Activated naive CD4-positive, alpha-beta T cell treated with Interleukin-2 at 50 U/mL for 16 hours (primary cell): ENCODE data around the gene C16orf87.

Experiments
- DNase-seq: peaks from one replicate; pipeline ENCODE4 v3.0.0-alpha.2; 2020

The C16orf87 gene

DNA sequence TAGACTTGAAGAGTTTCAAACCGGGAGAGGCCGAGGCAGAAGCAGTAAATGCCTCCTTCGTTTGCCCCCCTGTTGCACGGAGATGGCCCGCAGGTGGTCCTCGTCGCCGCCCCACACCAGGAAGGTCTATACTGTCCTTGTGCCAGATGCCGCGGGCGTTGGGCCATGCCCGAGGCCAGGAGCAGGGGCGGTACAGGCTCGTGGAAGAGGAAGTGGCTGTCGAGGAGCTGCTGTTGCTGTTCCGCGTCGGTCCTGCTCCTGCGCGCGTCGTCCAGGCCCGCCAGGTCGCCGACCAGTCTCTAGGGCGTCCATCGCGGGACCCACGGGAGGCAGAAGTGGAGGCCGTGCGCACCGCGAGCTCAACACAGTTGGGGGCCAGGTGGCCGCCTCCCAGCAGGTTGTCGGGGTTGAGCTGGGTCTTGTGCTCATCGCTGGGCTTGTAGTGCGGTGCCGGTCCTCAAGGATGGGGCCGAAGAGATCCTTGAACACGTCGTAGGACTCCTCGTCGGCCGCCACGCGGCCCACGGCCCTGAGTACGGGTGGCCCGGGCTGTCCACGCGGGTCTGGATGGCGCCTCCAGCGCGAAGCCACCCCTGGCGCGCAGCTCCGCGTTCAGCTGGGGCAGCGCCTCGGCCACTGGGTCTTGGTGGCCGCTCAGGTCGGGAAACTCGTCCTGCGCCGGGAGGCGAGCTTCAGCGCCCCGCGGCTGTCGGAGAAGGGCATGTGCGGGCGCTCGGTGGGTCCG lies 13.1 kb upstream of the C16orf87 start:
- no peak for DNase-seq

DNA sequence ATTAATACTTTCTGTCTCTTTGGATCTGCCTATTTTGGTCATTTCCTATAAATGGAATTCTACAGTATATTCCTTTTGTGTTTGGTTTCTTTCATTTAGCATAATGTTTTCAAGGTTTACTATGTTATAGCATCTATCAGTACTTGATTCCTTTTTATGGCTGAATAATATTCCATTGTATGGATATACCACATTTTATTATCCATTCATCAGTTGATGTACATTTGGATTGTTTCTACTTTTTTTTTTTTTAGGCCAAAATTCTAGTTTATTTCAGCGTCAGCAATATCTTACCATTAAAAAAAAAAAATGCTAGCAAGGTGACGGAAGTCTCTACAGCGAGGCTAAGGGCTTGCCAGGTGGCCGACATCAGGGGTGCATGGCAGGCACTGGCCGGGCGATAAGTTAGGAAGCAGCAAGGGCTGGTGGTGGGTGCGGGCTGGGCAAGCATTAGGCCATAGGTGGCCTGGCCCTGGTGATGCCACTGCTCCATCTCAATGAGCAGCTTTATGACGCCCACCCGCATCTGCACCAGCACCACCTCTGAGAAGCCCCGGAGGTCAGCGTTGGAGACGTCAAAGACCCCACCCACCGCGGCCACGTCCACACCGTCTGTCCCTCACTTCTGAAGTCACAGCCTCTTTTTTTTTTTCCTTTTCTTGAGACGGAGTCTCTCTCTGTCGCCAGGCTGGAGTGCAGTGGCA lies 11.4 kb upstream of the C16orf87 start:
- DNase-seq: no peak

DNA sequence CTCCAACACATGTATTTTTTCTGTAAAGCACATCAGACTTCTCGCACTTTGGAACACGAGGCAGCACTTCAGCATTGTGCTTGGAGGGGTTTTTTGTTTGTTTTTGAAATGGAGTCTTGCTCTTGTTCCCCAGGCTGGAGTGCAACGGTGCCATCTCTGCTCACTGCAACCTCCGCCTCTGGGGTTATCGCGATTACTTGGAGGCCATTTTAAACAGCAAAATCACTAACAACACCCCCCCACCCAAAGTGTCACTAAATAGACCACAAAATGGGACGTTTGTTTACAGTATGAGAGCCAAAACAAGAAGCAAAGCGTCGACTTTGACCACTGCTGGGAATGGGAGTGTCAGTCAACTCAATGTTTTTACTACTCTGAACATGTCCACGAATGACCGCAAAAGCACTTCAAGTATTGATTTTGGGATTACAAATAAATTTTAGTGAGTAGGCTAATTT lies 9.0 kb upstream of the C16orf87 start:
- no peak for DNase-seq

DNA sequence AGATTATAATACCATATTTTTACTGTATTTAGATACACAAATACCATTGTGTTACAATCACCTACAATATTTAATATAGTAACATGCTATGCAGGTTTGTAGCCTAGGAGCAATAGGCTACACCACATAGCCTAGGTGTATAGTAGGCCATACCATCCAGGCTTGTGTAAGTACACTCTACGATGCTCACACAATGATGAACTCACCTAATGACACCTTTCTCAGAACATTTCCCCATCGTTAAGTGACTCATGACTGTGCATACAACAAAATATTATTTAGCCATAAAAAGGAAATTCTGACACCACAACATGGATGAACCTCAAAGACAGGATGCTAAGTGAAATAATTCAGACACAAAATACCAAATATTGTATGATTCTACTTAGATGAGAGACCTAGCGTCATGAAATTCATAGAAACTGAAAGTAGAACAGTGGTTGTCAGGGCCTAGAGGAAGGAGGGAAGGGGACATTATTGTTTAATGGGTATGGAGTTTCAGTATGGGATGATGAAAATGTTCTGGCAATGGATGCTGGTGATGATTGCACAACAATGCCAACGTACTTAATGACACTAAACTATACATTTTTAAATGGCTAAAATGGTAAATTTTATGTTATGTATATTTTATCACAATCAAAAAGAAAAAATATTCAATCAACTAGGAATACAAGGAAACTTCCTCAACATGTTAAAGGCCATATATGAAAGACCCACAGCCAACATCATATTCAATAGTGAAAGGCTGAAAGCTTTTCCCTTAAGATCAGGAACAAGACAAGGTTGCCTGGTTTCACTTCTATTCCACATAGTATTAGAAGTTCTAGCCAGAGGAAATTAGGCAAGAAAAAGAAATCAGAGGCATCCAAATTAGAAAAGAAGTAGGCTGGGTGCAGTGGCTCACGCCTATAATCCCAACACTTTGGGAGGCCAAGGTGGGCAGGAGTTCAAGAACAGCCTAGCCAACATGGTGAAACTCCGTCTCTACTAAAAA lies 5.9 kb upstream of the C16orf87 start:
- no peak for DNase-seq

DNA sequence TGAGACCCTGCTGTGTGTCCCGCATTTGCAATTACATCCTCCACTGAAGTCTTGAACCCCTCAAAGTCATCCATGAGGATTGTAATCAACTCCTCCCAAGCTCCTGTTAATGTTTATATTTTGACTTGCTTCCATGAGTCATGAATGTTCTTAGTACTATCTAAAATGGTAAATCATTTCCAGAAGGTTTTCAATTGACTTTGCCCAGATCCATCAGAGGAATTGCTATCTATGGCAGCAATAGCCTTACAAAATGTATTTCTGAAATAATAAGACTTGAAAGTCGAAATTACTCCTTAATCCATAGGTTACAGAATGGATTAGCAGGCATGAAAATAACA lies 2.5 kb upstream of the C16orf87 start:
- no peak for DNase-seq

DNA sequence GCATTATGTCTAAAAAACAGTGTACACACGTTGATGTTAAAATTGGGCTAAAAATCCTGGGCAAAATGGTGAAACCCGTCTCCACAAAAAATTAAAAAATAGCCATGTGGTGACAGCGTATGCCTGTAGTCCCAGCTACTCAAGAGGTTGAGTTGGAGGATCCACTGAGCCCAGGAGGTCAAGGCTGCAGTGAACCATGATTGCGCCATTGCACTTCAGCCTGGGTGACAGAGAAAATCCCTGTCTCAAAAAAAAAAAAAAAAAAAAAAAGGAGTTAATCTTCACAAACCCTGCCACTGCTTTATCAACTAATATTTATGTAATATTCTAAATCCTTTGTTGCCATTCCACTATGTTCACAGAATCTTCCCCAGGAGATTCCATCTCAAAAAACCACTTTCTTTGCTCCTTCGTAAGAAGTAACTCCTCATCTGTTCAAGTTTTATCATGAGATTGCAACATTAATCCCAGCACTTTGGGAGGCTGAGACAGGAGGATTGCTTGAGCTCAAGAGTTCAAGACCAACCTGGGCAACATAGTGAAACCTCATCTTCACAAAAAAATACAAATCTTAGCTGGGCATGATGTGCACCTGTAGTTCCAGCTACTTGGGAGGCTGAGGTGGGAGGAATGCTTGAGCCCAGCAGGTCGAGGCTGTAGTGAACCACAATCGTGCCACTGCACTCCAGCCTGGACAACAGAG lies 1.9 kb upstream of the C16orf87 start:
- DNase-seq: no peak

DNA sequence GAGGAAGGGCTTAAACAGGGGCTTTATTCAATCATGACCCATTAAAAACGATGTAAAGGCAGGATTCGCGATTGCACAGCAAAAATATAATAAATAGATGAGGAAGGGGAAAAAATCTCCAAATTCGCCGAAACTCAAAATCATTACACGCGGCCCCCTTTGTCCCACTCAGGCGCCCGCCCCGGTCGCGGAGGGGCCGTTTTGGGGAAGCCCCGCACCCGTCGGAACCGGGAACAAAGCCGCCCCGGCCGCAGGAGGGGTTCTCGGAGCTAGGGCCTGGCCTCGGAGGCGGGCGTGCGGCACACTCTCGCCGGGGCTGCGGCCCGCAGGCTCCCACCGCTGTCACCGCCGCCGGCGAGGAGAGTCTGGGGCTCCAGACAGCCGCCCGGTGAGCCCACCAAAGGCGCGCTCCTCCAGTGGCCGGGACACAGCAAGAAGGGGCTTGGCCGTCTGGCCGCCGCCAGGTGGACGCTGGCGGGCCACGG lies 521 bp downstream of the C16orf87 start:
- peak; percentile 42 for DNase-seq

DNA sequence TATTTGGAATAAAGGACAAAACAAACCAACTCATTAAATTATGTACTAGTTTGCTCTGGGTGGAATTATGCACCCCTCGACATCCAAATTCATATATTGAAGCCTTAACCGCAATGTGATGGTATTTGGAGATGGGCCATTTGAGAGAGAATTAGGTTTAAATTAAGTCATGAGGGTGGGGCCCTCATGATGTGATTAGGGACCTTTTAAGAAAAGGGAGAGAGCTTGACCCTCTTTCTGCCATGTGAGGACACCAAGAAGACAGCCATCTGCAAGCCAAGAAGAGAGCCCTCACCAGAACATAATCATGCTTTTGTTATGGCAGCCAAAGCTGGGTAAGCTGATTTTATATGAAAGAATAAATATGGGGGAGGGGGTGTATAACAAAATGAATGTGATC lies 2.0 kb downstream of the C16orf87 start:
- DNase-seq: no peak

DNA sequence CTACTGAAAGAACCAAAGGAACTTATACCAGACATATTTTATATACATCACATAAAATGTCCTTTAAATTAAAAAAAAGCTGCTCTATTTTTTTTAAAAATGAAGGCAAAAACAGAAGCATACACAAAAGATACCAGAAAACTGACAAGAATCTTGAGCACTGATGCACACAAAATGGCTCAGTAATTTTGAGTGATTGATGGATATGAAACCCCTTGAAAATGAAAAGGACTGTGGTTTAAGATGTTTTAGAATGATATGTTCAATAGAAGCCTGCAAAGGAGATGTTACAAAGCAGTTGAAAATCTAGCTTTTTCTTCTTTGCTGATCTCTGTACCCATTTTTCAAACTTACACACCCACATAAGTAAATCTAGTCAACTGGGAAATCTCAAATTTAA lies 2.7 kb downstream of the C16orf87 start:
- no peak for DNase-seq

DNA sequence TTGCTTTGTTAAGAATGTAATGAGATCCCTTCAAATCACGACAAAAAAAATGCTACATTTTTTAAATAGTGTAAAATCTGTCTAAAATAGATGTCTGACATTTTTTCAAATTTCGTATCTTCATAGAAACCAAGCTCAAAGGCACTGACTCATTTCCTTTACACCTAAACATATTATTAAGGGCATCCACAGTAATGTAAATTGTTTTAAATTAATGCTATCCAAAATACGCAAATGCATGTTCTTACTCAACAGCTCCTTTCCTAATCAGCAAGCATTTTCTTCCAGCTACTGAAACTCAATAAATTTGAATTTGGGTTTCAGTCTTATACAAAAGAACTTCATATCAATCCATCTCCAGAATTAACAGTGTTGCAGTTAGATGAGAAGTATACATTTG lies 4.3 kb downstream of the C16orf87 start:
- DNase-seq: no peak

DNA sequence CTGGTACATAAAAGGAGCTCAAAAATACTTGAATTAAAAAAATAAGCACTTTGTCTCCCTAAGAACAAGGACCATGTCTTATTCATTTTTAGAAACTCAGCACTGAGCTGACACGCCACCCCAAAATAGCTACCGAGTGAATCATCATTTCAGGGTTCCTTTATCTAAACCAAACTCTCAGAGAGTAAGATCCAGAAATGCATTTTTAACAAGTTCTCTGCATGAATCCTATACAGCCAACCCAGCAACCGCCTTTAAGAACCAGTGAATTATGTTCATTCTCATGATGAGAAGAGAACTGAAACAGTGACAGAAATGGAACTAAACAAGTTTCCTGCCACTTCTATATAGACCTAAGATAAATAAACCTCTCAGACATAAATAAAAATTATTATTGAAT lies 8.7 kb downstream of the C16orf87 start:
- peak; percentile 38 for DNase-seq

DNA sequence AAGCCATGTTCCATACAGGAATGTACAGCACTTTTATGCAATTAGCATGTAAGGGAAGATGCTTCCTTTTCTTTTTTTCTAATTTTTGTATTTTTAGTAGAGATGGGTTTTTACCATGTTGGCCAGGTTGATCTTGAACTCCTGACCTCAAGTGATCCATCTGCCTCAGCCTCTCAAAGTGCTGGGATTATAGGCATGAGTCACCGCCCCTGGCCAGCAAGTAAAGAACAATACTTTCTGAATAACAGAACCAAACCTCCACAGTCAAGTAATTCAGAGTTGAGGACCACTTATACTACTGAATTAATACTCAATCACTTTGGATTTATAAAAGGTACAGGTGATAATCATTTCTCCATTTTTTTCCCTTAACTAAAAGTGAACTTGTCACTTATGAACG lies 13.0 kb downstream of the C16orf87 start:
- no peak for DNase-seq

DNA sequence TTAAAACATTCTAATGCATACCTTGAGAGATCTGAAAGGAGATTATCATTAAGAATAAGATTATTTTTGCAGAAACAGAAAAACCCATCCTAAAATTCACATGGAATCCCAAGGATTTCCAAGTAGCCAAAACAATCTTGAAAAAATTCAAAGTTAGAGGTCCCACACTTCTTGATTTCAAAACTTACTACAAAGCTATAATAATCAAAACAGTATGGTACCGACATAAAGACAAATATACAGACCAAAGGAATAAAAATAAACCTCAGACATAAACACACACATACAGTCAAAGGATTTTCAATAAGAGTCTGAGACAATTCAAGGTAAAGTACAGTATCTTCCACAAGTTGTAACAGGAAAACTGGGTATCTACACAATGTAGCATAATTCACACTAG lies 16.2 kb downstream of the C16orf87 start:
- DNase-seq: no peak

DNA sequence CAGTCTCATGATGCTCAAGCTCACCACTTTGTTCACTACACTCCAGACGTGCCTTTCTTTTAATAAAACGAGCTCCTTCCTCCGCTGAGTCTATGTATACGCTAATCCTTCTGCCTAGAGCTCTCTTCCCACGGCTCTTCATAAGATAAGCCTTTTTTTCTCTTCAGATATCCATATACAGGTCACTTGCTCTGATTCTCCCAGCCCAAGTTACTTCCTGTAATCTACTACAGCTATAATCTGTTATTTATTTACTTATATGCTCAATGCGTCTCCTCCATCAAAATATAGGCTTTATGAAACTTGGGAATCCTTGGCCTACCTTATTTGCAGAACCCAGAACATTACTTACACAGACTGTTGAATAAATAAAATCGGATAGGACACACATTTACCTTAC lies 17.4 kb downstream of the C16orf87 start:
- no peak for DNase-seq

DNA sequence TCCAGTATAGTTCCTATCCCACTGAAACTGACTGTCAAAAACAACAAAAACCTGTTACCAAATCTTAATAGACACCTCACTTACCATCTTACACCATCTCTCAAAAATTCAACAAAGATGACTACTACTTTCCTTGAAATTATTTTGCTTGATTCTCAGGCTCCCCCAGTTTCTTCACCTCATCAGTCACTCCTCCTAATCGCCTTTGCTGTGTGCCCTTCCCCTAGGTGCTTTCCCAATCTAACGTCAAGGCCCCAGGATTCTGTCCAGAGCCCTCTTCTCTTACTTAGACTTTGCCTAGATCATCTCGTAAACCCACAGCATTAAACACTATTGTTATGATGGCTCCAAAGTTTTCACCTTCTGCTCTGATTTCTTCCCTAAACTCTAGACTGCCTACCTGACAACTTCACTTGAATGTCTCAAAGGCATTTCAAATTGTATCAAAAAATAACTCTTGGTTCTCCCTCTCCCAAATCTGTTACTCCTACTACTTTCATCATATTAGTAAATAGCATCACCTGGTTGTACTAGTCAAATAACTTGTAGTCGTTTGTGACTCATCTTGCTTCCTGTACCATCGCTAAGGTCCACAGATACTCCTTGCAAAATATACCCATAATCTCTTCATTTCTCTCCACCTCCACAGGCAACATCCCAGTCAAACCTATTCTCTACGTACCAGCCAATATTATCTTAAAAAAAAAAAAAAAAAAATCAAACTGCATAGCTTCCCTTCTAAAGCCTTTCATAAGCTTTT lies 18.0 kb downstream of the C16orf87 start:
- no peak for DNase-seq

DNA sequence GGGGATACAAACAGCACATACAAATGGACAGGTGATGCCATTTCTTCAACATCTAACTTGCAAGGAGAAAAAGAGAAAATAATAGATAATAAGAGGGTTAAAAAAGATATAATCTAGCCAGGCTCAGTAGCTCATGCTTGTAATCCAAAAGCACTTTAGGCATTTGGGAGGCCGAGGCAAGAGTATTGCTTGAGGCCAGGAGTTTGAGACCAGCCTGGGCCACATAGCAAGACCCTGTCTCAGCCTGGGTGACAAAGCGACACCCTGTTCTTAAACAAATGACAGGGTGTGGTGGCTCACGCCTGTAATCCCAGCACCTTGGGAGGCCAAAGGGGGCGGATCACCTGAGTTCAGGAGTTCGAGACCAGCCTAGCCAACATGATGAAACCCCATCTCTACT lies 19.3 kb downstream of the C16orf87 start:
- DNase-seq: no peak

DNA sequence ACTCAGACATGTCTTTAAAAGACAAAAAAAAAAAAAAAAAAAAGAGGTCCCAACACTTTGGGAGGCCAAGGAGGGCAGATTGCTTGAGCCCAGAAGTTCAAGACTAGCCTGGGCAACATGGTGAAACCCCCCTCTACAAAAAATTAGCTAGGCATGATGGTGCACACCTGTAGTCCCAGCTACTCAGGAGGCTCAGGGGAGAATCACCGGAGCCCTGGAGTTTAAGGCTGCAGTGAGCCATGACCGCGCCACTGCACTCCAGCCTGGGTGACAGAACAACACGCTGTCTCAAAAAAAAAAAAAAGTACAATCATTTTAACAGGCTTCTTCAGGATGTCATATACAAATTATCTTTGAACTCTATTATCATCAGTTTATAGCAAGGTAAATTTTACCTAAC lies 22.0 kb downstream of the C16orf87 start:
- DNase-seq: no peak

DNA sequence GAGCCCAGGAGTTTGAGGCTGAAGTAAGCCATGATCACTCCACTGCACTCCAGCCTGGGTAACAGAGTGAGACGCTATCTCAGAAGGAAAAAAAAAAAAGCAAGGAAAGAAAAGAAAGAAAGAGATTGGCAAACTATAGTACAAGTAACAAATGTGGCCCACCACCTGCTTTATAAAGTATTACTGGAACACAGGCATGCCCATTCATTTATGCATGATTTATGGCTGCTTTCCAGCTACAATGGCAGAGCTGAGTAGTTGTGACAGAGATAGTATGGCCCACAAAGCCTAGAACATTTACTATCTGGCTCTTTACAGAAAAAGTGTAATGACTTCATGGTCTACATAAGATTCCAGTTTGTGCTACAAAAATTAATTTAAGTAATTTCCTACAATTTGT lies 23.6 kb downstream of the C16orf87 start:
- DNase-seq: no peak

DNA sequence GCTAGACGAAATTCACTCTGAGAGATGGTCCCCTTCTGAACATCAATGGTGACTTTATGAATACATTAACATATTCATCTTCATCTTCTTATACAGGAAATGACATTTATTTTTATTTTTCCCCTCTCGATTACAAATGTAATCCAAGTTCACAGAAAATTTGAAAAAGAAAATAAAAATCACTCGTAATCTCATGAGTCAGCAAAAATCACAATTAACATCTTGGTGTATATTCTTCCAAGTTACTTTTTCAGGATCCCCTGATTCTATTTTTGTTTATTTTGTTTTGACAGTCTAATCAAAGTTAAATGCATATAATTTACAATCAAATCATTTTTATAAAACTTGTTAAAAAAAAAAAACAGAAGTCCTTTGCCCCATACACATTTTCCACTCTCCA lies 27.6 kb downstream of the C16orf87 start:
- DNase-seq: no peak

DNA sequence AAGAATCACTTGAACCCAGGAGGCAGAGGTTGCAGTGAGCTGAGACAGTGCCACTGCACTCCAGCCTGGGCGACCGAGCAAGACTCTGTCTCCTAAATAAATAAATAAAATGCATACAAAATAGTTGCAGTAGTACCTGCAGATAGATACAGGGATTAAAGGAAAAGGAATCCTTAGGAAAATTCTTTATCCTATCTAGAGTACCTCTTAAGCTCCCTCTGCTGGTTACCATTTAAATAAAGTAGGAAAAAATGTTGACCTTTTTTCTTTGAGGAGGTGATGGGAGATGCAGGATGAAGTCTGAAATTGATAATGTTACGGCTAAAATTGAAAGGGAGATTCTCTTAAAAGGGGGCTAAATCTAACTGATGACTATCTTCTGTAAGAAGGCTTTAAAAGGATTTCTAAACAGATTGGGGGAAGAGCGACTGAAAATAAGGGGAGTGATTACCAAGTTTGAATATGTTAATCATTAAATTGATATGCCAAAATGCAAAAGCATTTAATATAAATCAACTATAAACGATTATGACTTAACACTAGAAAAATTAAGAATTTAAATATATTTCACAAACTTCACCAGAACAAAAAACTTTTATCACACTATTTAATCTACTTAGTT lies 29.4 kb downstream of the C16orf87 start:
- no peak for DNase-seq

DNA sequence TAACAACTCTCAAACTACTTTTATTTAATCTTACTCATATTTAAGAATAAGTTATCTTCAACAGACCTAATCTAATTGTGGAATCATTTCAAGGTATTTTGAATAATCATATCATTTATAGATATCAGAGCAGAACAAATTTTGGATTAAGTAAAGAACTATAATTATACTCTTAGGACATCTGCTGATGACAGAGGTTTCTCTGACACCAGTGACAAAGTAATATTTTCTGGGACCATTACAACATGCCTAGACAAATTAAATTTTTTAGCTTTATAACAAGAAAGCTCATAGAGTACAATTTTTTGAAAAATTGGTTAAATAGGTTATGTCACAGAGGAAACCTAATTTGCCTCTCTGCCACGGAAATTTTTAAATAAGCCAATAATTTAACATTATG lies 30.5 kb downstream of the C16orf87 start:
- DNase-seq: no peak

DNA sequence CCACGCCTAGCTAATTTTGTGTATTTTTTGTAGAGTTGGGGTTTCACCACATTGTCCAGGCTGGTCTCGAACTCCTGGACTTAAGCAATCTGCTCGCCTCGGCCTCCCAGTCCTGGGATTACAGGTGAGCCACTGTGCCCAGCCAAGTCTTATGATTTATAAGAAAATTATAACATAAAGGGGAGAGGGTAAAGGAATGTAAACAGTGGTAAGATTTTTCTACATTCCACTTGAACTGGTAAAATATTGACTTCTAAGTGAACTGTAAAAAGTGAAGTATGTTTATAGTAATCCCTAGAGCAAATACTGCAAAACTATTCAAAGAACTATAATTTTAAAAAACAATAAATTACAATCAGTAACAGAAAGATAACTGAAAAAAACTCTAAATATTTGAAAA lies 33.5 kb downstream of the C16orf87 start:
- DNase-seq: no peak
